OCI-LY1 (cell line): Measurements from ENCODE around the gene S1PR1.

ENCODE experiments used
- CTCF ChIP-seq: fragments of 200-600 bp; sonication (generic), shearing (Covaris generic); IDR thresholded peaks from 2 replicates; pipeline ENCODE4 v1.5.1; 2017; ENCODE audit warnings: mild to moderate bottlenecking, antibody characterized with exemption, low read length, moderate library complexity, mixed read lengths
- EZH2 ChIP-seq: fragments of 200-600 bp; sonication (generic), shearing (Covaris generic); IDR thresholded peaks from 2 replicates; pipeline ENCODE4 v1.8.0; 2017; ENCODE audit warnings: borderline replicate concordance, mixed run types, mild to moderate bottlenecking, antibody characterized with exemption, low read length, moderate library complexity, mixed read lengths

- TF ChIP-seq CTCF (no peak), EZH2 (no peak)
Measured at GRCh38 chr1:101217148-101217547, 19.7 kb upstream of the S1PR1 start.
